Naive thymus-derived CD4-positive, alpha-beta T cell (primary cell): Measurements from ENCODE around the gene PLEKHM1. TPM values are rescaled to one million over a fixed set of nuclear protein-coding genes. Genes with fewer than 3 reads are reported as not detected.
A peak's percentile ranks its signal among the peaks of the same experiment; 100 is the strongest.
"Not testable (repeated sequence)": the region's sequence is repeated elsewhere in the genome, so short reads cannot be mapped to it uniquely, and the experiment has no call there.

Source experiments
- ATAC-seq: fragments of 150-1000 bp; cut with Tn5 transposase; 2 replicates; pipeline ENCODE4 v1.10.0; 2021; ENCODE audit warnings: mild to moderate bottlenecking, moderate library complexity
- CTCF ChIA-PET: fragments of 350-600 bp; sonication (Branson Sonifier 250); formaldehyde crosslinking; loops from one replicate; lab custom pipeline; 2021; ENCODE audit warnings: antibody characterized with exemption; lab: Charles Lee
- POLR2A ChIA-PET: fragments of 350-600 bp; sonication (Branson Sonifier 250); formaldehyde crosslinking; loops from one replicate; lab custom pipeline; 2021; ENCODE audit warnings: antibody characterized with exemption, inconsistent platforms; lab: Charles Lee
- DNase-seq, 9 donors: peaks; one replicate each; pipeline versions ENCODE4 v3.0.0 to v3.0.0-alpha.2; 2020 to 2022; ENCODE audit warnings: mixed read lengths in 1 of 9
- H3K27ac ChIP-seq: one replicate; pipeline ENCODE4 v1.7.0; 2013; ENCODE audit warnings: mild to moderate bottlenecking, low read depth, low read length, moderate library complexity
- H3K27me3 ChIP-seq, 2 donors: one replicate each; pipeline ENCODE4 v1.7.0; 2013; ENCODE audit warnings: low read length in 2 of 2, mild to moderate bottlenecking in 2 of 2, moderate library complexity in 2 of 2; ENCODE audit not compliant: control insufficient read depth in 2 of 2, insufficient read depth in 2 of 2
- H3K36me3 ChIP-seq, 3 experiments: 1 replicate in 2 of 3; 2 replicates in 1 of 3; pipeline ENCODE4 v1.7.0; 2013; ENCODE audit warnings: low read length in 3 of 3, mild to moderate bottlenecking in 3 of 3, moderate library complexity in 1 of 3; ENCODE audit not compliant: insufficient read depth in 3 of 3, control insufficient read depth in 2 of 3
- H3K4me1 ChIP-seq, 2 donors: one replicate each; pipeline ENCODE4 v1.7.0; 2013; ENCODE audit warnings: low read length in 2 of 2, mild to moderate bottlenecking in 2 of 2, moderate library complexity in 1 of 2; ENCODE audit not compliant: control insufficient read depth in 2 of 2, insufficient read depth in 2 of 2
- H3K4me3 ChIP-seq: 2 replicates; pipeline ENCODE4 v1.7.0; 2013; ENCODE audit warnings: mild to moderate bottlenecking, low read length
- H3K9me3 ChIP-seq, 3 experiments: 1 replicate in 2 of 3; 2 replicates in 1 of 3; pipeline ENCODE4 v1.7.0; 2013; ENCODE audit warnings: low read length in 3 of 3; ENCODE audit not compliant: control insufficient read depth in 2 of 3
- H3K27ac Mint-ChIP-seq, 9 donors: one replicate each; pipeline ENCODE4 v1.8.0; 2020 to 2022; ENCODE audit warnings: mixed read lengths in 9 of 9, mild to moderate bottlenecking in 8 of 9, moderate library complexity in 5 of 9, inconsistent platforms in 2 of 9
- H3K27me3 Mint-ChIP-seq, 5 donors: one replicate each; pipeline ENCODE4 v1.8.0; 2021 to 2022; ENCODE audit warnings: mixed read lengths in 5 of 5, mild to moderate bottlenecking in 1 of 5
- H3K36me3 Mint-ChIP-seq, 5 donors: one replicate each; pipeline ENCODE4 v1.8.0; 2020 to 2022; ENCODE audit warnings: mixed read lengths in 5 of 5, mild to moderate bottlenecking in 3 of 5, inconsistent platforms in 1 of 5
- H3K4me1 Mint-ChIP-seq, 7 donors: one replicate each; pipeline ENCODE4 v1.8.0; 2020 to 2022; ENCODE audit warnings: mixed read lengths in 7 of 7, mild to moderate bottlenecking in 3 of 7, inconsistent platforms in 1 of 7
- H3K4me3 Mint-ChIP-seq, 10 donors: one replicate each; pipeline ENCODE4 v1.8.0; 2020 to 2022; ENCODE audit warnings: mild to moderate bottlenecking in 10 of 10, mixed read lengths in 10 of 10, moderate library complexity in 6 of 10, inconsistent platforms in 2 of 10
- H3K9me3 Mint-ChIP-seq, 11 donors: one replicate each; pipeline ENCODE4 v1.8.0; 2020 to 2022; ENCODE audit warnings: mixed read lengths in 11 of 11, mild to moderate bottlenecking in 4 of 11, inconsistent platforms in 1 of 11, moderate library complexity in 1 of 11
- intact Hi-C, 2 donors: fragments of 100-400 bp; cut with micrococcal nuclease; formaldehyde crosslinking; loops; one replicate each; pipeline ENCODE4 v1.15.1; 2023
- polyA plus RNA-seq, 2 donors: library from polyadenylated mRNA; unstranded; fragments of 300-500 nt; fragmentation: Illumina TruSeq; gene quantifications; one replicate each; pipeline ENCODE4 v1.2.3, GENCODE V29; 2021
- total RNA-seq, 6 experiments: library from RNA in 5 of 6; stranded (reverse) in 5 of 6; gene quantifications; 1 replicate in 5 of 6; 2 replicates in 1 of 6; pipeline ENCODE4 v1.2.3 and lab custom pipeline; 2021 to 2026

The PLEKHM1 gene
- total and polyA plus RNA-seq, 7 experiments from 2014 or later: 11.5 to 111 (median 76.3) TPM

DNA sequence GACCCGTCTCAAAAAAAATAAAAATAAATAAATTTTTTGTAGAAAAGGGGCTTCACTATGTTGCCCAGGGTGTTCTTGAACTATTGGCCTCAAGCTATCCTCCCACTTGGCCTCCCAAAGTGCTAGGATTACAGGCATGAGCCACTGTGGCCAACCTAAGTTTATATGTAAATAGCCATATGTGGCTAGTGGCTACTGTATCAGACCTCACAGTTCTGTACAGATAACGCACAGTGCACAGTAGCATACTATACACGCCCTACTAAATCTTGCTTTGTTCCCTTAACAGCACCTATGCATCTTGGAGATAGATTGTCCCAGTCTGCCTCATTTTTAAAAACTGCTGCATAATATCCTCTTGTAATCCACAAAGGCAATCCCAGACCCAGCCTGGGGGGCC, 8.7 kb upstream of the PLEKHM1 start:
- DNase-seq, H3K27ac ChIP-seq, H3K4me3 Mint-ChIP-seq, ATAC-seq, H3K27ac Mint-ChIP-seq, H3K4me1 Mint-ChIP-seq, H3K4me1 ChIP-seq, H3K4me3 ChIP-seq, H3K9me3 ChIP-seq, intact Hi-C loops, H3K9me3 Mint-ChIP-seq, POLR2A ChIA-PET, H3K27me3 ChIP-seq, H3K36me3 ChIP-seq, H3K36me3 Mint-ChIP-seq, CTCF ChIA-PET, H3K27me3 Mint-ChIP-seq: not testable (repeated sequence)

DNA sequence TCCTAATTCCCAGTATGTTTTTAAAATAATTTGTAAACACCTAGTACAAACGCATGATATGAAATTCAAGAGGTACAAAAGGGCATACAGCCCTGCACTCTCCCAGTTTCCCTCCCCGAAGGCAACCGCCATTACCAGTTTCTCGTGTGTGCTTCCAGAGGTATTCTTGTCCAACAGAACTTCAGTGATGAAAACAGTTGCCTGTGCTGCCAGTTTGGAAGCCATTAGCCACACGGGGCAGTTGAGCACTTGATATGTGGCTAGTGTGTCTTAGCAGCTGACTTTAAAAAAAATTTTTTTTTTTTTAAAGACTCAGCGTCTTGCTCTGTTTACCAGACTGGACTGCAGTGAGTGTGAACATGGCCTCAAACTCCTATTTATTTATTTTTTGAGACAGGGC, 7.9 kb upstream of the PLEKHM1 start:
- H3K4me3 ChIP-seq, H3K36me3 Mint-ChIP-seq, H3K4me1 ChIP-seq, H3K4me3 Mint-ChIP-seq, H3K9me3 Mint-ChIP-seq, H3K27ac ChIP-seq, POLR2A ChIA-PET, H3K27me3 Mint-ChIP-seq, H3K36me3 ChIP-seq, CTCF ChIA-PET, H3K27me3 ChIP-seq, ATAC-seq, H3K9me3 ChIP-seq, H3K4me1 Mint-ChIP-seq, H3K27ac Mint-ChIP-seq, DNase-seq, intact Hi-C loops: not testable (repeated sequence)

DNA sequence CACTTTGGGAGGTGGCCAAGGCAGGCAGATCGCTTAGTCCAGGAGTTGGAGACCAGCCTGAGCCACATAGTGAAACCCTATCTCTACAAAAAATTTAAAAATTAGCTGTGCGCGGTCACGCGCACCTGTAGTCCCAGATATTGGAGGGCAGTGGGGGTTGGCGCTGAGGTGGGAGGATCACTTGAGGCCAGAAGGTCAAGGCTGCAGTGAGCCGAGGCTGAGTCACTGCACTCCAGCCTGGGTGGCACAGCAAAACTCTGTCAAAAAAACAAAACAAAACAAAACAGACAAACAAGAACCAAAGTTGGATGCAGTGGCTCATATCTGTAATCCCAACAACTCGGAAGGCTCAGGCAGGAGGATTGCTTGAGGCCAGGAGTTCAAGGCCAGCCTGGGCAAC, 6.9 kb upstream of the PLEKHM1 start:
- DNase-seq, H3K4me3 ChIP-seq, ATAC-seq, CTCF ChIA-PET, H3K36me3 Mint-ChIP-seq, POLR2A ChIA-PET, H3K9me3 Mint-ChIP-seq, H3K4me1 ChIP-seq, H3K4me3 Mint-ChIP-seq, H3K9me3 ChIP-seq, intact Hi-C loops, H3K27ac Mint-ChIP-seq, H3K27ac ChIP-seq, H3K27me3 Mint-ChIP-seq, H3K4me1 Mint-ChIP-seq, H3K27me3 ChIP-seq, H3K36me3 ChIP-seq: not testable (repeated sequence)

DNA sequence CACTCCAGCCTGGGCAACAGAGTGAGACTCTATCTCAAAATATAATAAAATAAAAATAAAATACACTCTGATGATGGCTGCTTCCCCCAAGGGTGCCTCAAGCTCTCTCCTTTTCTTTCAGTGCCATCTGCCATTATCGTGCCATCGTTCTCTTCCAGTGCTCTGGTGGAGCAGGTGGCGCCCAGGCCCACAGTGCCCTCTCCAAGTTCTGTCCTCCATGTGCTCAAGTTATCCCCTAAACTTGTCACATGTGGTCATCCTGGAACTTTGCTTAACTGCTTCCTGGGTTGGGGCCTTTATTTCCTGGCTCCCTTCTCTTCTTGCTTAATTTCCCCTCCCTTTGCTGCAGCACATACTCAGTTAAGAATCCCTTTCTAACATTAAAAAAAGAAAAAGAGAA, 6.0 kb upstream of the PLEKHM1 start:
- H3K4me3 Mint-ChIP-seq, H3K9me3 Mint-ChIP-seq, H3K27ac Mint-ChIP-seq, DNase-seq, CTCF ChIA-PET, H3K27me3 Mint-ChIP-seq, intact Hi-C loops, H3K27ac ChIP-seq, H3K4me1 ChIP-seq, H3K4me3 ChIP-seq, POLR2A ChIA-PET, ATAC-seq, H3K27me3 ChIP-seq, H3K36me3 ChIP-seq, H3K9me3 ChIP-seq, H3K4me1 Mint-ChIP-seq, H3K36me3 Mint-ChIP-seq: not testable (repeated sequence)

DNA sequence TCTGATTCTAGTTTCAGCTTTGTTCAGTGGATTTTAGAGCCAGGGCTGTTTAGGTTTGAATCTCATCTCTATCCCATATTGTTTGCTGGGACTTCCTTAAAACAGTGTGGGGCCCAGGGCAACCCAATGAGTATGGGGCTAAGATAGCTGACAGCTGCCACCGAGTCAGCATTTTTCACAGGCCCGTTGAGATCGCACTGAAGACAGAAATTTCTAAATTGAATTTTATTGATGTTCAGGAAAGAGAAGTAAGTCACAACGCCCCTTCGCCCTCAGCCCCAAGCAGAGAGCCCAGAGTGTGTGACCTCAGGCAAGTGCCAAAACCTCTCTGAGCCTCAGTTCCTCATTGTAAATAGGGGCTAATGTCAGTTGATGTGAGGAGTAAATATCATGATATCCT, 4.0 kb upstream of the PLEKHM1 start:
- H3K4me1 ChIP-seq, intact Hi-C loops, DNase-seq, H3K36me3 Mint-ChIP-seq, H3K36me3 ChIP-seq, H3K9me3 ChIP-seq, H3K27me3 Mint-ChIP-seq, H3K9me3 Mint-ChIP-seq, H3K4me3 Mint-ChIP-seq, ATAC-seq, H3K4me3 ChIP-seq, POLR2A ChIA-PET, H3K27ac ChIP-seq, CTCF ChIA-PET, H3K27me3 ChIP-seq: not testable (repeated sequence)
- peak overlapping the region in 1 of 9 donors; percentile 16 for H3K27ac Mint-ChIP-seq
- H3K4me1 Mint-ChIP-seq: peaks cover 5 to 10% (median 7%) of the 10 kb centered on the region in 7 donors

DNA sequence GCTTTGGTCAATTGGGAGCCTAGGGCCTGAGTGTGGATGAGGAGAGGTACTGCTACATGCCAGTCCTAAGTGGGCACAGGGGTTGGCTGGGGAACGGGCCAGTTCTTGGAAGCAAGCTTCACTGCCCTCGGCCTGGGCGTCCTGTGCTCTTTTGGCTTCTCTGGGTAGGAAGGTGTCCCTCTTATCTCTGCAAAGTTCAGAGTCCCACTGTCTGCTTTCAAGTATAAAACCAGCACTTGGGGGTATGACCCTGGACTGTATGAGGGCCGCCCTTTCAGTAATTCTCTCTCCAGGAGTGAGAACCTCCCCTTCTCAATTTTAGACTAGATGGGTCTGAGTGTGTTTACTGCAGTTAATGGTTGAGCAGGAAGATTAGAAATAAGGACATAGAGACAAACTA, 1.6 kb upstream of the PLEKHM1 start:
- H3K4me1 ChIP-seq, H3K27me3 ChIP-seq, ATAC-seq, H3K36me3 ChIP-seq, H3K27me3 Mint-ChIP-seq, H3K4me3 ChIP-seq, CTCF ChIA-PET, intact Hi-C loops, H3K27ac Mint-ChIP-seq, H3K9me3 ChIP-seq, H3K27ac ChIP-seq, H3K9me3 Mint-ChIP-seq, DNase-seq, POLR2A ChIA-PET, H3K36me3 Mint-ChIP-seq: not testable (repeated sequence)
- peaks cover 17 to 27% (median 27%) of the 10 kb centered on the region in 7 donors for H3K4me1 Mint-ChIP-seq
- H3K4me3 Mint-ChIP-seq: peak overlapping the region in 2 of 10 donors; percentile 2 to 14

DNA sequence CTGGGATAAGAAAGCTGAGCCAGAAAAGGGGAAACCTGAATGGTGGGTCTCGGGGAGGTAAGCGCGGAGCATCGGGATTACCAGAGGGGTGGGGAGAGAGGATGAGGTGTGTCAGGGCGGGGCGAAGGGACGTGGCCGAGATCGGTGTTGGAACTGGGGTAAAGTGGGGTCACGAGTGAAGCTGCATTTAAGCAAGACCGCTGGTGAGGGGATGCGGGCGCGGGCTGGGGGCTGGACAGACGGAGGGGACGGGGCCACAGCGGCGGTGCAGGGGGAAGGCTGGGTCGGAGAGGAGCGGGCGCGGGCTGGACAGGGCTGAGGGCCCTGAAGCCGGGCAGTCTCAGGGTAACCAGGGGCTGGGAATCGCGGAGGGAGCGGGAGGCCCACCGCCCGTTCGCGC, 323 bp downstream of the PLEKHM1 start:
- H3K4me3 Mint-ChIP-seq: peak overlapping the region; percentile 84 to 97 (median 90)
- POLR2A ChIA-PET, H3K4me1 ChIP-seq: not testable (repeated sequence)

More for the DNA sequence above, 323 bp downstream of the PLEKHM1 start:
- intact Hi-C loops, CTCF ChIA-PET, H3K9me3 ChIP-seq, H3K27me3 ChIP-seq, H3K36me3 ChIP-seq, H3K36me3 Mint-ChIP-seq, H3K9me3 Mint-ChIP-seq, H3K27me3 Mint-ChIP-seq: not testable (repeated sequence)
- peak overlapping the region; percentile 89 to 98 (median 93) for H3K27ac Mint-ChIP-seq
- H3K4me1 Mint-ChIP-seq: peaks cover 17 to 27% (median 27%) of the 10 kb centered on the region in 7 donors
- peak in 3 of 9 donors; percentile 5 to 10 (median 6) for DNase-seq
- peak; percentile 11 for ATAC-seq
- peak overlapping the region; percentile 81 for H3K27ac ChIP-seq
- H3K4me3 ChIP-seq: peak overlapping the region; percentile 44
